Stimulated activated memory B cell treated with anti-CD40 and anti-IgM and Interleukin-4, amounts not matched to agents 10 μg/mL and 1 μg/mL and 100 μg/mL, for 72 hours (primary cell): Measurements from ENCODE around the gene CNNM1.

Experiments used
- ATAC-seq: fragments of 150-1000 bp; cut with Tn5 transposase; 2 replicates; pipeline ENCODE4 v1.10.0; 2021
- H3K27ac Mint-ChIP-seq: one replicate; pipeline ENCODE4 v1.8.0; 2022; ENCODE audit warnings: mild to moderate bottlenecking, mixed read lengths
- H3K27me3 Mint-ChIP-seq: one replicate; pipeline ENCODE4 v1.8.0; 2022; ENCODE audit warnings: mixed read lengths
- H3K36me3 Mint-ChIP-seq: one replicate; pipeline ENCODE4 v1.8.0; 2022; ENCODE audit warnings: mixed read lengths
- H3K4me1 Mint-ChIP-seq: one replicate; pipeline ENCODE4 v1.8.0; 2022; ENCODE audit warnings: mixed read lengths
- H3K4me3 Mint-ChIP-seq: one replicate; pipeline ENCODE4 v1.8.0; 2022; ENCODE audit warnings: mild to moderate bottlenecking, moderate library complexity, mixed read lengths
- H3K9me3 Mint-ChIP-seq: one replicate; pipeline ENCODE4 v1.8.0; 2022; ENCODE audit warnings: mixed read lengths

CNNM1 gene

DNA sequence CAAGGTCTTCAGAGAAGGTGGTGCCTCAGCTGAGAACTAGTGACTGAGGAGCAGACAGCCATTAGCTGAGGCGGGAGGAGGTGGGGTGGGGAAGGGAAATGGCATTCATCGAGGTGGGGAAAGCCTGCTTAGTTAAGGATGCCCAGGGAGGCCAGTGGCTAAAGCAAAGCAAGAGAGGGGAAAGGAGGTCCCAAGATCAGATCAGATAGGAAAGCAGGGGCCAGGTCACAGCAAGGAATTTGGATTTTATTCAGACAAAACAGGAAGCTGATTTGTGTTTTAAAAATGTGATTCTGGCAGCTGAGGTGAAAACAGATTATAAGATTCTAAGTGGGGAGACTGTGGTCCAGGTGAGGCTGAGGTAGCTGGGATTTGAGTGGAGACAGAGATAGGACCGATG is 45.8 kb downstream of the CNNM1 start:
- peaks cover 17% of the 10 kb centered on the region for H3K27me3 Mint-ChIP-seq
- ATAC-seq, result no peak
- no peak overlapping the region for H3K27ac Mint-ChIP-seq
- H3K4me3 Mint-ChIP-seq, result no peak overlapping the region
- H3K36me3 Mint-ChIP-seq, result no peaks in the 10 kb centered on the region
- no peaks in the 10 kb centered on the region for H3K9me3 Mint-ChIP-seq
- peaks cover 7% of the 10 kb centered on the region for H3K4me1 Mint-ChIP-seq

DNA sequence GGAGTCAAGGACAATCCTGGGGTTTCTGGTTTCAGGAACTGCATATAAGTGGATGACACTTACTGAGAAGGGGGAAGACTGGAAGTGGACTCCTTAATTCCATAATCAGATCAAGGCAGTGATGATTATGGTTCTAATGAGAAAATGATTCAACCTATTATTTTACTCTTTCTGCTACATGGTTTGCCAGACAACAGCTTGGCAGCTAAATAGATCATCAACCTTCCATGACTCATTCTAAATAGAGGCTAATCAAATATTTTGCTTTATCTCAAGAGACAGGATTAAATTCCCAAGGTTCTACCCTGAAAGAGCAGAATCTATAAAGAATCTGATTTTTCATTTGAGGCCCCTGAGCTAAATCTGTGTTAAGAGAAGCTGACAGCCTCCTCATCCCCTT is 46.3 kb downstream of the CNNM1 start:
- peaks cover 19% of the 10 kb centered on the region for H3K27me3 Mint-ChIP-seq
- ATAC-seq, result no peak
- no peaks in the 10 kb centered on the region for H3K9me3 Mint-ChIP-seq

DNA sequence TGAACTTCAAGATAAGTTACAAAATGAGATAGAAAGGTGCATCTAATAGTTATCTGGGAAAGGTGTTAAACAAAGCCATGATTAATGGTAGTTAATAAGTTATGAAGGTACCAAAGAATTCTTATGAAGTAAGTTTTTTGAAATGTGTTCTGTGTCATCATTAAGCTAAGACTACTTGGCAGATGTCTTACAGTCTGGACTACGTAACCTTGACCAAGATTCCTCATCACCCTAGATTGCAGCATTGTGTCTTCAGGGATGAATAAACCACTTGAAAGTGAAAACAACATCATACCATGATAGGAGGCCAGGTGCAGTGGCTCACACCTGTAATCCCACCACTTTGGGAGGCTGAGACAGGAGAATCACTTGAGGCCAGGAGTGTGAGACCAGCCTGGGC is 53.0 kb downstream of the CNNM1 start:
- Mint-ChIP-seq H3K36me3 (no peaks in the 10 kb centered on the region), H3K27ac (no peak overlapping the region), H3K9me3 (no peaks in the 10 kb centered on the region), H3K27me3 (peaks cover 23% of the 10 kb centered on the region), H3K4me1 (no peaks in the 10 kb centered on the region), H3K4me3 (no peak overlapping the region)
- ATAC-seq, result no peak

More for the DNA sequence above, 46.3 kb downstream of the CNNM1 start:
- no peak overlapping the region for H3K4me3 Mint-ChIP-seq
- H3K36me3 Mint-ChIP-seq, result no peaks in the 10 kb centered on the region
- peaks cover 7% of the 10 kb centered on the region for H3K4me1 Mint-ChIP-seq
- H3K27ac Mint-ChIP-seq, result no peak overlapping the region

GRCh38 chr10:99387071-99387470 is 57.9 kb downstream of the CNNM1 start:
- H3K27me3 Mint-ChIP-seq, result peaks cover 13% of the 10 kb centered on the region
- no peak for ATAC-seq
- no peaks in the 10 kb centered on the region for H3K4me1 Mint-ChIP-seq
- H3K36me3 Mint-ChIP-seq, result no peaks in the 10 kb centered on the region
- H3K27ac Mint-ChIP-seq, result no peak overlapping the region
- H3K9me3 Mint-ChIP-seq, result no peaks in the 10 kb centered on the region
- H3K4me3 Mint-ChIP-seq, result no peak overlapping the region

GRCh38 chr10:99387541-99387940 is 58.4 kb downstream of the CNNM1 start:
- no peak for ATAC-seq
- Mint-ChIP-seq H3K27me3 (peaks cover 13% of the 10 kb centered on the region), H3K27ac (no peak overlapping the region)

GRCh38 chr10:99389729-99390480 is 60.7 kb downstream of the CNNM1 start:
- Mint-ChIP-seq H3K27me3 (peaks cover 13% of the 10 kb centered on the region), H3K4me1 (peaks cover 7% of the 10 kb centered on the region), H3K36me3 (no peaks in the 10 kb centered on the region), H3K9me3 (no peaks in the 10 kb centered on the region), H3K27ac (no peak overlapping the region), H3K4me3 (no peak overlapping the region)
- no peak for ATAC-seq

More at GRCh38 chr10:99387541-99387940, 58.4 kb downstream of the CNNM1 start:
- Mint-ChIP-seq H3K9me3 (no peaks in the 10 kb centered on the region), H3K4me3 (no peak overlapping the region), H3K4me1 (peaks cover 1% of the 10 kb centered on the region), H3K36me3 (no peaks in the 10 kb centered on the region)

GRCh38 chr10:99391346-99391745 is 62.2 kb downstream of the CNNM1 start:
- Mint-ChIP-seq H3K27me3 (peaks cover 13% of the 10 kb centered on the region), H3K4me1 (peaks cover 7% of the 10 kb centered on the region), H3K27ac (no peak overlapping the region), H3K36me3 (peaks cover 9% of the 10 kb centered on the region), H3K9me3 (no peaks in the 10 kb centered on the region), H3K4me3 (no peak overlapping the region)
- no peak for ATAC-seq

GRCh38 chr10:99393036-99393435 is 63.9 kb downstream of the CNNM1 start:
- peaks cover under 1% of the 10 kb centered on the region for H3K27me3 Mint-ChIP-seq
- H3K27ac Mint-ChIP-seq, result no peak overlapping the region
- no peaks in the 10 kb centered on the region for H3K9me3 Mint-ChIP-seq
- H3K36me3 Mint-ChIP-seq, result peaks cover 17% of the 10 kb centered on the region
- H3K4me1 Mint-ChIP-seq, result peaks cover 7% of the 10 kb centered on the region
- ATAC-seq, result no peak
- no peak overlapping the region for H3K4me3 Mint-ChIP-seq

DNA sequence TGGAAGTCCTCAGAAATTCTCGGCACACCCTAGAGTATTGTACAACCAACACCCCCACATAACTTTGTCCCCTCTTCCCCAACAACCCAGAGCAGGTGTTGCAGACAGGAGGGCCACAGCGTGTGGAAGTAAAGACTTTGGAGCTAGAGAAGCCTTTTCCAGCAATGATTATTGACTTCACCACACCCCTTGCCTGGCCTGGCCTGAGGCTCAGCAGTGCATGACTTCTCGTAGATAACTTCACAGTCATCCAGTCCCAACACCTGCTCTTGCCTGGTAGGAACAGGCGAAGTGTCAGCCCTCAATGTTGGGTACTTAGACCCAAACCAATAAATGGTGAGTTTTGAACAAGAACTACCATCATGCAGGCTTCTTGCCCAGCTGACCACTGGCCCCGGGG is 64.5 kb downstream of the CNNM1 start:
- ATAC-seq, result peak; percentile 26
- H3K27me3 Mint-ChIP-seq, result no peaks in the 10 kb centered on the region
- peaks cover 7% of the 10 kb centered on the region for H3K4me1 Mint-ChIP-seq
- H3K9me3 Mint-ChIP-seq, result no peaks in the 10 kb centered on the region
- no peak overlapping the region for H3K4me3 Mint-ChIP-seq
- peaks cover 18% of the 10 kb centered on the region for H3K36me3 Mint-ChIP-seq
- H3K27ac Mint-ChIP-seq, result no peak overlapping the region

DNA sequence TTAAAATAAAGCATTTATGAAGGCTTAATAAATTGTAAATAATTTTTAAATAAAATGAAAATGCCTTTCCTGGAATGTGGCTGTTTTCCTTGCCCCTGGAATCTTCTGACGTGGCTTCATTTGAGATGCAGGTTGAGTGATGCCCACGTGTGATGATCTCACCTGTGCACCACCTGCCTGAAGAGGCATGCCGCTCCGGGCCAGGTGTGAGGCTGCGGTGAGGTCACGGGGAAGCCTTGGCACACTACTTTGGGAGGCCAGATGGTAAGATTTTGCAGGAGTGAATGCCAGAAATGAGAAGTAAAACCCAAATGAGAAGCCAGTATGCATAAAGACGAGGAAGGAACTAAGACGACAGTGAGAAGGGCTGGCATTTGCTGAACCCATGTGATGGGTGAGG is 65.1 kb downstream of the CNNM1 start:
- H3K27ac Mint-ChIP-seq, result no peak overlapping the region
- peaks cover 18% of the 10 kb centered on the region for H3K36me3 Mint-ChIP-seq
- no peak for ATAC-seq
- no peak overlapping the region for H3K4me3 Mint-ChIP-seq
- peaks cover 7% of the 10 kb centered on the region for H3K4me1 Mint-ChIP-seq
- no peaks in the 10 kb centered on the region for H3K27me3 Mint-ChIP-seq
- H3K9me3 Mint-ChIP-seq, result no peaks in the 10 kb centered on the region

DNA sequence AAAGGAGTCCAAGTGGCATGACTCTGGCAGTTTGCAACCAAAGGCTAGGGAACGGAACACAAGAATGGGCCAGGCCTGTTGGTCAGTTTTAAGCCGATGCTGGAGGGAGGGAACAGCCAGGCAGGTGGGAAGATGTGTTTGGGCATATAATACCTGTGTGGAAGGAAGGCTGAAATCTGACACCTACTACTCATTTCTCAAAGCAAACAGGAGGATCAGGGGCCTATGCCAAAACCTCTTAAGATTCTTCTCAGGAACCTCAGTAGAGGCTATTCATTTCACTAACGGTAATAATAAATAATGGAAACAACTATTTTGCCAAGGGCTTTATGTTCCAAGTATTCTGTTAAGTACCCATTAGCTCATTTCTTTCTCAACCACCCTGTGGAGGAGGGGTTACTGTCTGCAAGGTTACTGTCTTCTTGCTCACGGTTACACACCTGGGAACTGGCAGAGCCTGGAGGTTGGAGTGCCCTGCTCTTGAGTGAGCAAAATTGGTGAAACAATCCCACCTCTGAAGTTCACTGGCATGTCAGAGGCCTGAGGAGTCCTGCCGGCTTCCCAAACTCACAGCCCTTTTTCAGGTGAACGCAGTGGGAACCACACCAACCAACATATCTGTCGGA is 65.7 kb downstream of the CNNM1 start:
- H3K36me3 Mint-ChIP-seq, result peaks cover 18% of the 10 kb centered on the region
- H3K4me1 Mint-ChIP-seq, result peaks cover 7% of the 10 kb centered on the region
- no peaks in the 10 kb centered on the region for H3K27me3 Mint-ChIP-seq
- H3K4me3 Mint-ChIP-seq, result no peak overlapping the region
- H3K27ac Mint-ChIP-seq, result no peak overlapping the region
- H3K9me3 Mint-ChIP-seq, result no peaks in the 10 kb centered on the region
- no peak for ATAC-seq

GRCh38 chr10:99395750-99396445 is 66.7 kb downstream of the CNNM1 start:
- ATAC-seq, result no peak
- Mint-ChIP-seq H3K27me3 (no peaks in the 10 kb centered on the region), H3K4me3 (no peak overlapping the region), H3K9me3 (no peaks in the 10 kb centered on the region), H3K4me1 (peaks cover 7% of the 10 kb centered on the region), H3K36me3 (peaks cover 18% of the 10 kb centered on the region), H3K27ac (no peak overlapping the region)

DNA sequence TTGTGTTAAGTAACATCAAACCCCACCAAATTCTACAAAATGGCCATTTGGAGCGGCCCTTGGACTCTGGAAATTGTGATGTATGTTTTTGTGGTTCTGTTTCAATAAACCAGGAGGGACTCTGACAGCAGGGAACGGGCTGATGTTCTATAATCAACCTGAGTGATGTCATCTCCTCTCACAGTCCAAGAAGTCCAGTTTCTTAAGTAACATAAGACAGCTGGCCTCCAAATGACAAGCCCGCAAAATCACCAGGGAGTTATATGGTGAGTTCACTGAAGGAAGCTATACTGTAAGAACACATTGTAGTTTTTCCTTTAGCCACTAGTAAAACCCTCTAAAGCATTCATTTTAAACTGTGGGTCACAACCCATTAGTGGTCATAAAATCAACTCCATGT is 67.3 kb downstream of the CNNM1 start:
- Mint-ChIP-seq H3K27me3 (no peaks in the 10 kb centered on the region), H3K36me3 (peaks cover 23% of the 10 kb centered on the region), H3K4me3 (no peak overlapping the region), H3K9me3 (no peaks in the 10 kb centered on the region), H3K4me1 (peaks cover 7% of the 10 kb centered on the region), H3K27ac (no peak overlapping the region)
- no peak for ATAC-seq

DNA sequence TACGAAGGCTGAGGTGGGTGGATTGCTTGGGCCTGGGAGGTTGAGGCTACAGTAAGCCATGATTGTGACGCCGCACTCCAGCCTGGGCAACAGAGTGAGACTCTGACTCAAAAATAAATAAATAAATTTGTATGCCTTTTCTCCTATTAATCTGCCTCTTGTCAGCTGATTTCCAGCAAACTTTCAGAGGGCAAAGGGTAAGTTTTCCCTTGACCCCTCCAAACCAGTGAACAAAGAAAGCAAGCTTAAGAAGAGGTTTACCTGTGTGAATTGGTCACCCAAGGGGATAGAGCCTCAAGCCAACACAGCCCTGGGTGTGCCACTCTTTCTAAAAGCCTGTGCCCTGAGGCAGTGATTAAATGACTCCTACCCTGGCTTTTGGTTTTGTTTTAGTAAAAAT is 70.5 kb downstream of the CNNM1 start:
- no peak overlapping the region for H3K27ac Mint-ChIP-seq

GRCh38 chr10:99403674-99404073 is 74.5 kb downstream of the CNNM1 start:
- Mint-ChIP-seq H3K27me3 (no peaks in the 10 kb centered on the region), H3K4me1 (peaks cover 15% of the 10 kb centered on the region), H3K4me3 (no peak overlapping the region), H3K36me3 (peaks cover 62% of the 10 kb centered on the region), H3K9me3 (no peaks in the 10 kb centered on the region), H3K27ac (no peak overlapping the region)
- ATAC-seq, result no peak

More for the DNA sequence above, 70.5 kb downstream of the CNNM1 start:
- no peaks in the 10 kb centered on the region for H3K27me3 Mint-ChIP-seq
- peaks cover 46% of the 10 kb centered on the region for H3K36me3 Mint-ChIP-seq
- no peak for ATAC-seq
- peaks cover 12% of the 10 kb centered on the region for H3K4me1 Mint-ChIP-seq
- no peaks in the 10 kb centered on the region for H3K9me3 Mint-ChIP-seq
- no peak overlapping the region for H3K4me3 Mint-ChIP-seq

- Mint-ChIP-seq H3K27me3 (no peaks in the 10 kb centered on the region), H3K4me3 (no peak overlapping the region), H3K27ac (no peak overlapping the region), H3K36me3 (peaks cover 64% of the 10 kb centered on the region), H3K4me1 (peaks cover 15% of the 10 kb centered on the region), H3K9me3 (no peaks in the 10 kb centered on the region)
- no peak for ATAC-seq
These were observed 77.0 kb downstream of the CNNM1 start for GRCh38 chr10:99406149-99406548.
